ENCODE results near the gene VASP.

Gene VASP

GRCh38 chr19:45517641-45518468 lies 10.6 kb downstream of the VASP start:
- no peak for DNase-seq

- DNase-seq: no peak
Measured at GRCh38 chr19:45518469-45518826, 11.2 kb downstream of the VASP start.

- DNase-seq: no peak
Measured at GRCh38 chr19:45522010-45522941, 15.0 kb downstream of the VASP start.

- DNase-seq: peak; percentile 84
Measured at GRCh38 chr19:45523642-45524256, 16.5 kb downstream of the VASP start.

- DNase-seq: no peak
Measured at GRCh38 chr19:45524575-45525129, 17.4 kb downstream of the VASP start.

- DNase-seq: no peak
Measured at GRCh38 chr19:45526143-45526542, 18.9 kb downstream of the VASP start.

GRCh38 chr19:45526971-45527370 lies 19.7 kb downstream of the VASP start:
- no peak for DNase-seq

- DNase-seq: no peak
Measured at GRCh38 chr19:45527731-45528130, 20.5 kb downstream of the VASP start.

GRCh38 chr19:45528149-45528743 lies 21.0 kb downstream of the VASP start:
- no peak for DNase-seq

- peak; percentile 41 for DNase-seq
Measured at GRCh38 chr19:45528744-45529419, 21.6 kb downstream of the VASP start.

GRCh38 chr19:45529420-45529785 lies 22.1 kb downstream of the VASP start:
- DNase-seq: no peak

- no peak for DNase-seq
Measured at GRCh38 chr19:45531349-45531748, 24.1 kb downstream of the VASP start.

GRCh38 chr19:45539459-45539858 lies 32.2 kb downstream of the VASP start:
- no peak for DNase-seq

- DNase-seq: no peak
Measured at GRCh38 chr19:45542234-45542668, 35.0 kb downstream of the VASP start.

- no peak for DNase-seq
Measured at GRCh38 chr19:45547211-45547770, 40.0 kb downstream of the VASP start.

GRCh38 chr19:45547965-45548609 lies 40.8 kb downstream of the VASP start:
- no peak for DNase-seq

GRCh38 chr19:45553464-45553863 lies 46.2 kb downstream of the VASP start:
- DNase-seq: no peak

GRCh38 chr19:45554481-45554880 lies 47.2 kb downstream of the VASP start:
- DNase-seq: no peak

- no peak for DNase-seq
Measured at GRCh38 chr19:45556835-45557234, 49.6 kb downstream of the VASP start.

GRCh38 chr19:45558399-45558878 lies 51.2 kb downstream of the VASP start:
- peak; percentile 18 for DNase-seq

- no peak for DNase-seq
Measured at GRCh38 chr19:45560038-45560437, 52.8 kb downstream of the VASP start.

All from NCI-H2227 treated with DMSO at 0.1 percent for 48 hours (cell line).